GM23338 (cell line): ENCODE measurements around the gene CTBP2. TPM values are rescaled to one million over a fixed set of nuclear protein-coding genes. Genes with fewer than 3 reads are reported as not detected.
A peak's percentile ranks its signal among the peaks of the same experiment; 100 is the strongest.

Experiments
- ATAC-seq: fragments of 200-7000 bp; cut with Tn5 transposase; 3 replicates; pipeline ENCODE4 v1.9.1; 2020
- DNase-seq: peaks from one replicate; pipeline ENCODE4 v3.0.0-alpha.2; 2015; ENCODE audit warnings: low spot score
- H2AFZ ChIP-seq: fragments of 200-600 bp; sonication (generic); 2 replicates; pipeline ENCODE4 v1.8.0; 2016; ENCODE audit warnings: antibody characterized with exemption, mild to moderate bottlenecking, moderate library complexity
- H3F3A ChIP-seq: fragments of 200-600 bp; sonication (generic); replicated peaks from 2 replicates; pipeline ENCODE4 v1.8.0; 2017; ENCODE audit warnings: antibody characterized with exemption, mixed run types, low read depth
- H3K27ac ChIP-seq: fragments of 200-600 bp; sonication (generic); 2 replicates; pipeline ENCODE4 v1.6.1; 2016; ENCODE audit warnings: low read depth
- H3K27me3 ChIP-seq: fragments of 200-600 bp; sonication (generic); 2 replicates; pipeline ENCODE4 v1.8.0; 2016; ENCODE audit warnings: mild to moderate bottlenecking, mixed run types, moderate library complexity; ENCODE audit not compliant: insufficient read depth
- H3K36me3 ChIP-seq: fragments of 200-600 bp; sonication (generic); 2 replicates; pipeline ENCODE4 v1.8.0; 2016; ENCODE audit warnings: mild to moderate bottlenecking; ENCODE audit not compliant: insufficient read depth
- H3K4me1 ChIP-seq: fragments of 200-600 bp; sonication (generic); 2 replicates; pipeline ENCODE4 v1.8.0; 2016; ENCODE audit warnings: mild to moderate bottlenecking, moderate library complexity; ENCODE audit not compliant: insufficient read depth
- H3K4me2 ChIP-seq: fragments of 200-600 bp; sonication (generic); 2 replicates; pipeline ENCODE4 v1.7.1; 2017; ENCODE audit warnings: mixed run types
- H3K4me3 ChIP-seq: fragments of 200-600 bp; sonication (generic); 2 replicates; pipeline ENCODE4 v1.6.1; 2016; ENCODE audit warnings: mixed run types
- H3K79me2 ChIP-seq: fragments of 200-600 bp; sonication (generic); replicated peaks from 2 replicates; pipeline ENCODE4 v1.8.0; 2017; ENCODE audit warnings: mild to moderate bottlenecking; ENCODE audit not compliant: insufficient read depth
- H3K9me2 ChIP-seq: fragments of 200-600 bp; sonication (generic); 2 replicates; pipeline ENCODE4 v1.8.0; 2017; ENCODE audit not compliant: insufficient read depth
- H4K20me1 ChIP-seq: fragments of 200-600 bp; sonication (generic); replicated peaks from 2 replicates; pipeline ENCODE4 v1.8.0; 2017; ENCODE audit warnings: mild to moderate bottlenecking; ENCODE audit not compliant: insufficient read depth
- H3K27ac Mint-ChIP-seq: 2 replicates; pipeline ENCODE4 v1.8.0; 2020; ENCODE audit warnings: inconsistent platforms, mild to moderate bottlenecking, moderate library complexity, mixed read lengths
- H3K27me3 Mint-ChIP-seq: 3 replicates; pipeline ENCODE4 v1.8.0; 2022; ENCODE audit warnings: low read depth, mild to moderate bottlenecking, moderate library complexity, mixed read lengths, inconsistent platforms; ENCODE audit not compliant: insufficient read depth, poor library complexity
- H3K36me3 Mint-ChIP-seq: 3 replicates; pipeline ENCODE4 v1.8.0; 2021; ENCODE audit warnings: low read depth, mild to moderate bottlenecking, inconsistent platforms, moderate library complexity, mixed read lengths
- H3K4me1 Mint-ChIP-seq: 3 replicates; pipeline ENCODE4 v1.8.0; 2020; ENCODE audit warnings: mild to moderate bottlenecking, inconsistent platforms, mixed read lengths
- H3K4me3 Mint-ChIP-seq: 3 replicates; pipeline ENCODE4 v1.8.0; 2021; ENCODE audit warnings: moderate library complexity, mild to moderate bottlenecking, inconsistent platforms, mixed read lengths
- H3K9me3 Mint-ChIP-seq: 3 replicates; pipeline ENCODE4 v1.8.0; 2020; ENCODE audit warnings: moderate library complexity, mild to moderate bottlenecking, inconsistent platforms, mixed read lengths
- CREB1 ChIP-seq: fragments of 250-450 bp; sonication (Bioruptor Pico); IDR thresholded peaks from 2 replicates; pipeline ENCODE4 v1.5.0; 2020; ENCODE audit warnings: low read depth, mild to moderate bottlenecking, moderate library complexity
- CTCF ChIP-seq, 2 experiments: fragments of 200-600 bp in 1 of 2; sonication (generic) in 1 of 2; conservative IDR thresholded peaks; 2 replicates each; pipeline versions ENCODE4 v1.5.1 to v1.6.1; 2016 to 2017; ENCODE audit warnings: antibody characterized with exemption in 2 of 2, low read depth in 2 of 2, mild to moderate bottlenecking in 2 of 2, moderate library complexity in 1 of 2
- ETS1 ChIP-seq: IDR thresholded peaks from 2 replicates; pipeline ENCODE4 v1.6.1; 2016; ENCODE audit warnings: antibody characterized with exemption
- EZH2 ChIP-seq: fragments of 200-600 bp; sonication (generic); IDR thresholded peaks from one replicate; pipeline ENCODE4 v1.8.0; 2017; ENCODE audit warnings: antibody characterized with exemption, mild to moderate bottlenecking, low read depth; ENCODE audit not compliant: unreplicated experiment
- EZH2phosphoT487 ChIP-seq: fragments of 200-600 bp; sonication (generic); IDR thresholded peaks from one replicate; pipeline ENCODE4 v1.8.1; 2018; ENCODE audit warnings: antibody characterized with exemption; ENCODE audit not compliant: unreplicated experiment
- NANOG ChIP-seq: IDR thresholded peaks from 2 replicates; pipeline ENCODE4 v1.6.1; 2016; ENCODE audit warnings: antibody characterized with exemption, borderline replicate concordance
- POLR2AphosphoS5 ChIP-seq: IDR thresholded peaks from 2 replicates; pipeline ENCODE4 v1.6.1; 2016; ENCODE audit warnings: antibody characterized with exemption, low read depth
- REST ChIP-seq: IDR thresholded peaks from one replicate; pipeline ENCODE4 v1.6.1; 2018; ENCODE audit warnings: antibody characterized with exemption; ENCODE audit not compliant: unreplicated experiment
- STAT1 ChIP-seq: IDR thresholded peaks from one replicate; pipeline ENCODE4 v1.6.1; 2016; ENCODE audit warnings: antibody characterized with exemption; ENCODE audit not compliant: unreplicated experiment
- ZNF114 ChIP-seq: fragments of 250-450 bp; sonication (Bioruptor Pico); IDR thresholded peaks from 2 replicates; pipeline ENCODE4 v1.5.0; 2020; ENCODE audit warnings: mild to moderate bottlenecking, moderate library complexity
- ZNF462 ChIP-seq: fragments of 250-450 bp; sonication (Bioruptor Pico); IDR thresholded peaks from 2 replicates; pipeline ENCODE4 v1.5.0; 2020; ENCODE audit warnings: mild to moderate bottlenecking, moderate library complexity
- polyA plus RNA-seq: library from polyadenylated mRNA; unstranded; fragments of >200 nt; fragmentation: Nextera tagmentation; extraction: Ambion mirVana; gene quantifications from 2 replicates; pipeline ENCODE4 v1.2.1, GENCODE V29; 2016
- total RNA-seq: library from RNA; depleted of rRNA; stranded (reverse); fragments of >200 nt; shearing (Covaris generic); gene quantifications from 2 replicates; pipeline ENCODE4 v1.2.3, GENCODE V29; 2014

The CTBP2 gene
- total and polyA plus RNA-seq, 2 experiments from 2014 or later, result 133 to 265 TPM

- ATAC-seq (peak; percentile 13; the same call in 2 of the 3 replicates), DNase-seq (no peak)
- H3K27ac Mint-ChIP-seq, result peak overlapping the region; percentile 24; the same call in 1 of the 2 replicates
- Histone ChIP-seq H3K4me2 (peak overlapping the region; percentile 24; the same call in 1 of the 2 replicates), H2AFZ (no peak overlapping the region), H4K20me1 (peaks cover 98% of the 10 kb centered on the region), H3K36me3 (peaks cover 27% of the 10 kb centered on the region), H3K79me2 (peaks cover 100% of the 10 kb centered on the region), H3K27me3 (no peaks in the 10 kb centered on the region), H3K9me2 (0 out of 2 replicates have a peak, but pooled peaks cover 2% of the 10 kb centered on the region), H3K4me1 (peaks cover 86% of the 10 kb centered on the region), H3K27ac (no peak overlapping the region; the same call in 1 of the 2 replicates), H3K4me3 (no peak overlapping the region), H3F3A (0 out of 2 replicates have a peak, but pooled peaks cover 8% of the 10 kb centered on the region)
- H3K4me1 Mint-ChIP-seq, result peaks cover 84% of the 10 kb centered on the region
- TF ChIP-seq CTCF (conservative IDR thresholded peaks at IDR 0.05; ENCODE audit: low read depth in 2 of 2), result no peak
- TF ChIP-seq REST, result no peak
- TF ChIP-seq EZH2phosphoT487, result no peak
- no peak for TF ChIP-seq ZNF462 (CRISPR knock-in tag)
- TF ChIP-seq CREB1, result no peak
- no peak for TF ChIP-seq ZNF114
- no peak for TF ChIP-seq NANOG
- TF ChIP-seq POLR2AphosphoS5, result no peak; the same call in none of the 2 replicates
- TF ChIP-seq ETS1, result no peak
- no peak for TF ChIP-seq STAT1
- TF ChIP-seq EZH2, result no peak
- no peaks in the 10 kb centered on the region for H3K9me3 Mint-ChIP-seq
- peaks cover 81% of the 10 kb centered on the region for H3K36me3 Mint-ChIP-seq
- H3K4me3 Mint-ChIP-seq, result no peak overlapping the region
- H3K27me3 Mint-ChIP-seq, result peaks cover 8% of the 10 kb centered on the region
Measured at GRCh38 chr10:125125951-125126735, 34.2 kb downstream of the CTBP2 start.
